A549 (cell line): ENCODE results near the gene EMID1.

Experiments
- CHD2 ChIP-seq: fragments of 150-350 bp; IDR thresholded peaks from 2 replicates; pipeline ENCODE4 v1.6.1; 2014; ENCODE audit warnings: low read length; ENCODE audit not compliant: partially characterized antibody
- HOXA7 ChIP-seq: fragments of 250-450 bp; sonication (Bioruptor Pico); IDR thresholded peaks from 2 replicates; pipeline ENCODE4 v1.5.0; 2020; ENCODE audit warnings: mild to moderate bottlenecking, moderate library complexity
- POLR2A ChIP-seq: IDR thresholded peaks from 2 replicates; pipeline ENCODE4 v1.6.1; 2012; ENCODE audit warnings: mild to moderate bottlenecking, low read length
- RFX5 ChIP-seq: fragments of 450-650 bp; IDR thresholded peaks from 2 replicates; pipeline ENCODE4 v1.7.1; 2014; ENCODE audit warnings: antibody characterized with exemption, mild to moderate bottlenecking, moderate library complexity
- TF ChIP-seq, protein P1 (sequence below): fragments of >200 bp; sonication (Bioruptor Twin); formaldehyde crosslinking; IDR thresholded peaks from 3 replicates; pipeline ENCODE4 v1.5.1; 2016
- TF ChIP-seq, protein P2 (sequence below): fragments of 150-350 bp; IDR thresholded peaks from 2 replicates; pipeline ENCODE4 v1.6.1; 2014; ENCODE audit warnings: low read depth, mild to moderate bottlenecking, low read length

DNA sequence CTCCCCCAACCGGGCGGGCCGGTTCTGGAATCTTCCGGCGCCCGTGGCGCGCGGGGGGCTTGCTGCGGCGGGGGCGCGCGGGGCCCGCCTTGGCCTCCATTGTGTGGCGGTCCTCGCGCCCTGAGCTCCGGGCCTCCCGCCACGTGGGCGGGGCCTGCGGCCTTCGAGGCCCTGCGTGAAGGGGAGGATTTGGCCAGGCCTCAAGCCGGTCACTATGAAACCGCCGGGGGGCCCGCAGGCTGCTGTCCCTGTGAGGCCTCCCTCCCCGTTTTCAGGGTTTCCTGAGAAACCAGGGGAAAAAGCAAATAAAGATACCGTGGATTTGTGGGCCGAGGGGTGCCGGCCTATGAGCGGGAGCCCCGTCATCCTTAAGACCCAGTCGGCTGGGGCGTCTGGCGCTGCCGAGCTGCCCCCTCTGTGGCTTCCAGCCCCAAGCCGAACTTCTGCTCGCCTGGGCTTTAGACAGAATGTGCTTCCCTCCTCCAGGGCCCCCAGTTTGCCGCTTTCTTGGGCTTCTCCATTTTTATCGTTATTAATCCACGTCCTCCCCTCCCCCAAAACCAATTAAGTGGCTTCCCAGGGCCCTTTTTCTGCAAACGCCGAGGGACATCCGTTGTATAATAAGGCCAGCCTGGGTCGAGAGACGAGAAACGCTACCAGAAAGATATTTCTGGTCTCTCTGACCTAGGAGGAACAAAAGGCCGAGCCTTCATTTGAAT is 63.0 kb downstream of the EMID1 start:
- TF ChIP-seq CHD2 (no peak), POLR2A (no peak), HOXA7 (CRISPR knock-in tag) (no peak), RFX5 (no peak)
- TF ChIP-seq, protein P1, sequence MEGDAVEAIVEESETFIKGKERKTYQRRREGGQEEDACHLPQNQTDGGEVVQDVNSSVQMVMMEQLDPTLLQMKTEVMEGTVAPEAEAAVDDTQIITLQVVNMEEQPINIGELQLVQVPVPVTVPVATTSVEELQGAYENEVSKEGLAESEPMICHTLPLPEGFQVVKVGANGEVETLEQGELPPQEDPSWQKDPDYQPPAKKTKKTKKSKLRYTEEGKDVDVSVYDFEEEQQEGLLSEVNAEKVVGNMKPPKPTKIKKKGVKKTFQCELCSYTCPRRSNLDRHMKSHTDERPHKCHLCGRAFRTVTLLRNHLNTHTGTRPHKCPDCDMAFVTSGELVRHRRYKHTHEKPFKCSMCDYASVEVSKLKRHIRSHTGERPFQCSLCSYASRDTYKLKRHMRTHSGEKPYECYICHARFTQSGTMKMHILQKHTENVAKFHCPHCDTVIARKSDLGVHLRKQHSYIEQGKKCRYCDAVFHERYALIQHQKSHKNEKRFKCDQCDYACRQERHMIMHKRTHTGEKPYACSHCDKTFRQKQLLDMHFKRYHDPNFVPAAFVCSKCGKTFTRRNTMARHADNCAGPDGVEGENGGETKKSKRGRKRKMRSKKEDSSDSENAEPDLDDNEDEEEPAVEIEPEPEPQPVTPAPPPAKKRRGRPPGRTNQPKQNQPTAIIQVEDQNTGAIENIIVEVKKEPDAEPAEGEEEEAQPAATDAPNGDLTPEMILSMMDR, result no peak
- TF ChIP-seq, protein P2, sequence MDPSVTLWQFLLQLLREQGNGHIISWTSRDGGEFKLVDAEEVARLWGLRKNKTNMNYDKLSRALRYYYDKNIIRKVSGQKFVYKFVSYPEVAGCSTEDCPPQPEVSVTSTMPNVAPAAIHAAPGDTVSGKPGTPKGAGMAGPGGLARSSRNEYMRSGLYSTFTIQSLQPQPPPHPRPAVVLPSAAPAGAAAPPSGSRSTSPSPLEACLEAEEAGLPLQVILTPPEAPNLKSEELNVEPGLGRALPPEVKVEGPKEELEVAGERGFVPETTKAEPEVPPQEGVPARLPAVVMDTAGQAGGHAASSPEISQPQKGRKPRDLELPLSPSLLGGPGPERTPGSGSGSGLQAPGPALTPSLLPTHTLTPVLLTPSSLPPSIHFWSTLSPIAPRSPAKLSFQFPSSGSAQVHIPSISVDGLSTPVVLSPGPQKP, result no peak
